ENCODE data around the gene GORAB.

GORAB gene

GRCh38 chr1:170590921-170591705 is 59.1 kb downstream of the GORAB start:
- DNase-seq (ENCODE audit: low read depth in 2 of 3, low spot score in 2 of 3), result no peak

- DNase-seq (ENCODE audit: low read depth in 2 of 3, low spot score in 2 of 3), result no peak
Measured at GRCh38 chr1:170592591-170593111, 60.7 kb downstream of the GORAB start.

GRCh38 chr1:170593173-170594011 is 61.4 kb downstream of the GORAB start:
- DNase-seq (ENCODE audit: low read depth in 2 of 3, low spot score in 2 of 3), result no peak

GRCh38 chr1:170594066-170594626 is 62.2 kb downstream of the GORAB start:
- no peak for DNase-seq (ENCODE audit: low read depth in 2 of 3, low spot score in 2 of 3)

GRCh38 chr1:170596701-170597100 is 64.7 kb downstream of the GORAB start:
- DNase-seq (ENCODE audit: low read depth in 2 of 3, low spot score in 2 of 3), result no peak

GRCh38 chr1:170598618-170599017 is 66.7 kb downstream of the GORAB start:
- DNase-seq (ENCODE audit: low read depth in 2 of 3, low spot score in 2 of 3), result no peak

GRCh38 chr1:170599033-170599432 is 67.1 kb downstream of the GORAB start:
- no peak for DNase-seq (ENCODE audit: low read depth in 2 of 3, low spot score in 2 of 3)

GRCh38 chr1:170601866-170602265 is 69.9 kb downstream of the GORAB start:
- DNase-seq (ENCODE audit: low read depth in 2 of 3, low spot score in 2 of 3), result no peak

All from activated CD8-positive, alpha-beta memory T cell treated with anti-CD3 and anti-CD28 coated beads for 48 hours (primary cell).